Tibial nerve (tissue), 4 donors: ENCODE measurements around the gene STK4.

ENCODE experiments used
- EP300 ChIP-seq, 2 donors: sonication (generic); formaldehyde crosslinking; IDR thresholded peaks; one replicate each; pipeline ENCODE4 v1.6.1; 2017; ENCODE audit warnings: antibody characterized with exemption in 2 of 2, mild to moderate bottlenecking in 1 of 2
- TF ChIP-seq, protein P1 (sequence below), 5 experiments: fragments of 200-600 bp in 3 of 5; fragments of 450-650 bp in 2 of 5; sonication (generic) in 3 of 5; IDR thresholded peaks; one replicate each; pipeline ENCODE4 v1.5.1; 2016 to 2019; ENCODE audit warnings: antibody characterized with exemption in 5 of 5, mild to moderate bottlenecking in 3 of 5, moderate library complexity in 2 of 5

- TF ChIP-seq EP300 (IDR thresholded peaks at IDR 0.05): no peak
- TF ChIP-seq, protein P1, sequence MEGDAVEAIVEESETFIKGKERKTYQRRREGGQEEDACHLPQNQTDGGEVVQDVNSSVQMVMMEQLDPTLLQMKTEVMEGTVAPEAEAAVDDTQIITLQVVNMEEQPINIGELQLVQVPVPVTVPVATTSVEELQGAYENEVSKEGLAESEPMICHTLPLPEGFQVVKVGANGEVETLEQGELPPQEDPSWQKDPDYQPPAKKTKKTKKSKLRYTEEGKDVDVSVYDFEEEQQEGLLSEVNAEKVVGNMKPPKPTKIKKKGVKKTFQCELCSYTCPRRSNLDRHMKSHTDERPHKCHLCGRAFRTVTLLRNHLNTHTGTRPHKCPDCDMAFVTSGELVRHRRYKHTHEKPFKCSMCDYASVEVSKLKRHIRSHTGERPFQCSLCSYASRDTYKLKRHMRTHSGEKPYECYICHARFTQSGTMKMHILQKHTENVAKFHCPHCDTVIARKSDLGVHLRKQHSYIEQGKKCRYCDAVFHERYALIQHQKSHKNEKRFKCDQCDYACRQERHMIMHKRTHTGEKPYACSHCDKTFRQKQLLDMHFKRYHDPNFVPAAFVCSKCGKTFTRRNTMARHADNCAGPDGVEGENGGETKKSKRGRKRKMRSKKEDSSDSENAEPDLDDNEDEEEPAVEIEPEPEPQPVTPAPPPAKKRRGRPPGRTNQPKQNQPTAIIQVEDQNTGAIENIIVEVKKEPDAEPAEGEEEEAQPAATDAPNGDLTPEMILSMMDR (IDR thresholded peaks at IDR 0.05): no peak
These were observed 98.5 kb downstream of the STK4 start for GRCh38 chr20:45064812-45065211.
